Trophoblast cell (in vitro differentiated cells and primary cell): ENCODE measurements around the gene AMN.

Source experiments
- DNase-seq, 2 donors: peaks; one replicate each; pipeline ENCODE4 v3.0.0-alpha.2; 2016
- H2AFZ ChIP-seq: 2 replicates; pipeline ENCODE4 v1.6.1; 2013; ENCODE audit warnings: low read length, moderate library complexity, mild to moderate bottlenecking; ENCODE audit not compliant: insufficient read depth, poor library complexity
- H2AK5ac ChIP-seq: 2 replicates; pipeline ENCODE4 v1.6.1; 2013; ENCODE audit warnings: mild to moderate bottlenecking, low read length
- H2BK120ac ChIP-seq: 2 replicates; pipeline ENCODE4 v1.6.1; 2013; ENCODE audit warnings: low read length, mild to moderate bottlenecking, moderate library complexity; ENCODE audit not compliant: insufficient read depth, poor library complexity
- H2BK12ac ChIP-seq: 2 replicates; pipeline ENCODE4 v1.6.1; 2013; ENCODE audit warnings: mild to moderate bottlenecking, low read length, moderate library complexity
- H2BK5ac ChIP-seq: 2 replicates; pipeline ENCODE4 v1.6.1; 2013; ENCODE audit warnings: low read length, low read depth, moderate library complexity, mild to moderate bottlenecking; ENCODE audit not compliant: poor library complexity
- H3K14ac ChIP-seq: 2 replicates; pipeline ENCODE4 v1.6.1; 2013; ENCODE audit warnings: mild to moderate bottlenecking, low read length
- H3K18ac ChIP-seq: 2 replicates; pipeline ENCODE4 v1.6.1; 2013; ENCODE audit warnings: mild to moderate bottlenecking, low read length
- H3K23ac ChIP-seq: 2 replicates; pipeline ENCODE4 v1.6.1; 2013; ENCODE audit warnings: low read length
- H3K27ac ChIP-seq: 2 replicates; pipeline ENCODE4 v1.5.1; 2013; ENCODE audit warnings: low read depth, mild to moderate bottlenecking, inconsistent platforms, low read length, moderate library complexity
- H3K27me3 ChIP-seq: 2 replicates; pipeline ENCODE4 v1.6.1; 2013; ENCODE audit warnings: inconsistent platforms, mild to moderate bottlenecking, low read length, moderate library complexity; ENCODE audit not compliant: insufficient read depth
- H3K36me3 ChIP-seq, 2 experiments: 1 replicate in 1 of 2; 2 replicates in 1 of 2; pipeline ENCODE4 v1.6.1; 2013; ENCODE audit warnings: low read length in 2 of 2, mild to moderate bottlenecking in 2 of 2, moderate library complexity in 1 of 2; ENCODE audit not compliant: insufficient read depth in 2 of 2, control insufficient read depth in 1 of 2
- H3K4ac ChIP-seq: 2 replicates; pipeline ENCODE4 v1.6.1; 2013; ENCODE audit warnings: low read depth, mild to moderate bottlenecking, low read length, moderate library complexity
- H3K4me1 ChIP-seq, 2 experiments: 1 replicate in 1 of 2; 2 replicates in 1 of 2; pipeline ENCODE4 v1.6.1; 2013; ENCODE audit warnings: low read length in 2 of 2, mild to moderate bottlenecking in 2 of 2, moderate library complexity in 1 of 2; ENCODE audit not compliant: insufficient read depth in 2 of 2, control insufficient read depth in 1 of 2
- H3K4me2 ChIP-seq: 2 replicates; pipeline ENCODE4 v1.6.1; 2013; ENCODE audit warnings: inconsistent platforms, mild to moderate bottlenecking, low read length, moderate library complexity
- H3K4me3 ChIP-seq: 2 replicates; pipeline ENCODE4 v1.5.1; 2013; ENCODE audit warnings: mild to moderate bottlenecking, low read depth, low read length, inconsistent platforms
- H3K79me1 ChIP-seq: one replicate; pipeline ENCODE4 v1.6.1; 2013; ENCODE audit warnings: low read length
- H3K79me2 ChIP-seq: 2 replicates; pipeline ENCODE4 v1.6.1; 2013; ENCODE audit warnings: low read length, mild to moderate bottlenecking; ENCODE audit not compliant: control insufficient read depth, insufficient read depth, poor library complexity
- H3K9ac ChIP-seq: 2 replicates; pipeline ENCODE4 v1.6.1; 2013; ENCODE audit warnings: mild to moderate bottlenecking, low read length
- H3K9me3 ChIP-seq: 2 replicates; pipeline ENCODE4 v1.6.1; 2013; ENCODE audit warnings: low read depth, mild to moderate bottlenecking, control low read depth, inconsistent platforms, low read length; ENCODE audit not compliant: insufficient read depth
- H4K12ac ChIP-seq: 2 replicates; pipeline ENCODE4 v1.6.1; 2013; ENCODE audit warnings: low read depth, mild to moderate bottlenecking, low read length, moderate library complexity
- H4K8ac ChIP-seq: 2 replicates; pipeline ENCODE4 v1.6.1; 2013; ENCODE audit warnings: low read depth, mild to moderate bottlenecking, low read length, moderate library complexity
- H4K91ac ChIP-seq: one replicate; pipeline ENCODE4 v1.6.1; 2013; ENCODE audit warnings: low read depth, mild to moderate bottlenecking, low read length, moderate library complexity
- WGBS: extraction: QIAGEN DNeasy Blood & Tissue Kit; methylation state at CpG from one replicate; pipeline ENCODE4 v1.1.7; 2013; ENCODE audit warnings: missing lambda C conversion rate; ENCODE audit not compliant: insufficient read length, insufficient coverage; ENCODE audit errors: extremely low coverage; 5-methylcytosine and 5-hydroxymethylcytosine counted together

AMN gene

DNA sequence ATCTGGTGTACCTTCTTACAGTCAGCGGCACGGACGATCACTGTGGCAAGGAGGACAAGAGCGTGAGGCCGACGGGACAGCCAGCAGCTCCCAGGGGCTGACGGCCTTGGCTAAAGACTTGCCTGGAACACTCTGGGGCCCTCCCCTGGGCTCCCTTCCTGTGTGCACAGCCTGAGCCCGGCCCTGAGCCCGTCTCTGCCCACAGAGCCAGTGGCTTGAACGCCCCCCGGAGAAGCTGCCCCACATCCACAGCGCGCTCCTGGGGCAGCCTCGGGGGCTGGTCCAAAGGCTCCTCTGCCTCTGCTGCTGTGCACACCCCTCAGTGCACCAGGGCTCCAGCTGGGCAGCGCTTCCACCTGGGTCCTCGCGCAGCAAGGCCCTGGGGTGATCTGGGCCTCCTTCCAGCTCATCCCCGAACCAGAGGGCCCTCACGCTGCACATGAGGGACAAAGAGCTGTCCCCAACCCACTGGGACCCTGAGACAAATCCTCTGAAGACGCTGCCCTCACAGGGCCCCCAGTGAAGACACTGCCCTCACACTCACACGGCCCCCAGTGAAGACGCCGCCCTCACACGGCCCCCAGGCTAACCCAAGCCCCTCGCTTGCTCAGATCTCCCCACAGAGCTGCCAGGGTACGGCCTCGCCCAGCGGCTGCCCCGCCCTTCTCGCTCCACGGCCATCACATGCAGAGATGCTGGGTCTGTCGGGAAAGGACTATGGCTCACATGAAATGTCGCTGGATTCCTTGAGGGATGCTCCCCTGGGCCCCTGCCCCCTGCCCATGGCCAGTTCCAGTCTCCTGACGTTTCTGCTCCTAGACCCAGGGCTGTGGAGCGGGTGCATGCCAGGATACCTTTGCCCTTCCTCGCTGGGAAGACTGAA, 22.2 kb downstream of the AMN start:
- H3K9me3 ChIP-seq = no peaks in the 10 kb centered on the region
- H3K14ac ChIP-seq = no peak overlapping the region
- no peak overlapping the region for H2BK5ac ChIP-seq
- H4K12ac ChIP-seq = no peak overlapping the region
- no peak overlapping the region for H2BK120ac ChIP-seq
- H3K79me2 ChIP-seq = no peaks in the 10 kb centered on the region
- no peak overlapping the region for H3K4ac ChIP-seq
- no peak overlapping the region for H3K23ac ChIP-seq
- H3K4me3 ChIP-seq = no peak overlapping the region
- H3K27me3 ChIP-seq = no peaks in the 10 kb centered on the region
- H4K91ac ChIP-seq = no peak overlapping the region
- no peak overlapping the region for H3K9ac ChIP-seq
- no peak overlapping the region for H2AK5ac ChIP-seq
- H2BK12ac ChIP-seq = no peak overlapping the region
- H3K79me1 ChIP-seq = no peaks in the 10 kb centered on the region
- WGBS = no CpG with 5 or more reads among the region's 36 CpGs
- no peak overlapping the region for H2AFZ ChIP-seq
- H3K18ac ChIP-seq = no peak overlapping the region
- H4K8ac ChIP-seq = no peak overlapping the region
- no peak overlapping the region for H3K27ac ChIP-seq
- DNase-seq = no peak
- no peaks in the 10 kb centered on the region for H3K4me1 ChIP-seq
- peaks cover 83 to 86% of the 10 kb centered on the region in 2 experiments for H3K36me3 ChIP-seq
- H3K4me2 ChIP-seq = no peak overlapping the region

DNA sequence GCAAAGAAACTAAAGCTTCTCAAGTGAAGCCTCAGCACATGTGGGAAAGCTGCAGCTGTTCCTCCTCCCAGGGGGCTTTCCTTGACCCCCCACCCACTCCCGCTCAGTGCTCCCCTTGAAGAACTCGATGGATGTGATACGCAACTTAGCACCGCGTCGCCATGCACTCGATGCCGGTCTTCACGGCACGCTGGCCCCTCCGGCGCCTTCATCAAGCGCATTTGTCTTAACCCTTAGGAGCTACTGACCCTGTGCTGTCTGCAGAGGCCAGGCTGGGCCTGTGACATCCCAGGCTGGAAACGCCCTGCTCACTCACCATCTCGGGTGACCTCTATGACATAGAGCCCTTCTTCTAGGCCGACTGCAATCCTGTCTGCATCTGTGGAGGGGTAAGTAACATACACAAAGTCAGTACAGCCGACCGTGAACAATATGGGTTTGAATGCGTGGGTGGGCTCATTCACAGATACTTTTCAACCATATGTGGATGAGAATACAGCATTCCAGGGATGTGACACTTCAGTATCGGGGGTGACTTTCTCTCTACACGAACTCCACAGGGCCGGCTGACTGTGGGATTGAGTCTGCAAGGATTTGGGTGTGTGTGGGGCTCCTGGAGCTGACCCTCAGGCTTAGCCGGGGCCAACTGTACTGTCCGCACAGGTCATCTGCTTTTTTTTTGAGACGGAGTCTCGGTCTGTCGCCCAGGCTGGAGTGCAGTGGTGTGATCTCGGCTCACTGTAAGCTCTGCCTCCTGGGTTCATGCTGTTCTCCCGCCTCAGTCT, 23.1 kb downstream of the AMN start:
- WGBS = no CpG with 5 or more reads among the region's 29 CpGs

DNA sequence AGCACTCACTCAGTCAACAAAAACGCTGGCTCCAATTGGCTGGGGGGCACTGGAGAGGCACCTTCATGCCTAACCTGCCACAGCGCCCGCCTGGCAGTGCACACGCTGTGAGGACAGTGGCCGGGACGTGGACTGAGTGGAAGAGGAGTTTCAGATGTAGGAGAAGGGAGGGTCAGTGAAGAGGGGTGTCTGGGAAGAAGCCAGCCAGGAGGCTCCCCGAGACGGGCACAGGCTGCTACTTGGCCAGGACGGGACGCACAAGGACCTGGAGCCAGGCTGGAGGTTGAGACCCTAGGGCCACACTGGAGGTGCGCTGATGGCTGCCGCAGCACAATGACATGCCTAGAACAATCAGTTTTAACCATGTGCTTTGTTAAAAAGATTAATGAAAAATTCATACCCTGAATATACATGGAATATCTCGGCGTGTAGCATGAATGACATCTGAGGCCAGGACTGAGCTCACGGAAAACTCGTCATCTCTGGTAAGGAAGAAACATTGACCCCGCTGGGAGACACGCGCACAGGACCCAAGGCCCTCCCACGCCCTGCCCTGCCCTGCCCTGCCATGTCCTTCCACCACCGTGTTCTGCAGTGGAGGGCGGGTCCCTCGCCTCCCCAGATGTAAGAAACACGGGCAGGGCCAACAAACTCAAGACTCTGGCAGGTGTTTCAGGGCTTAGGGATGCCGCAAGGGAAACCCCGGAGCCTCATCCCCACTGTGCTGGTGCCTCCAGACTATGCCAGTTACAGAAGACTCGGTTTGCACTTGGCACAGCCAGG, 25.0 kb downstream of the AMN start:
- Histone ChIP-seq H2BK5ac (no peak overlapping the region), H3K79me1 (no peaks in the 10 kb centered on the region), H3K27ac (no peak overlapping the region), H3K14ac (no peak overlapping the region), H3K23ac (no peak overlapping the region), H2BK12ac (no peak overlapping the region), H3K18ac (no peak overlapping the region), H3K4me2 (no peak overlapping the region), H3K36me3 (peaks cover 83 to 86% of the 10 kb centered on the region in 2 experiments), H3K9me3 (no peaks in the 10 kb centered on the region), H2BK120ac (no peak overlapping the region), H4K8ac (no peak overlapping the region), H3K9ac (no peak overlapping the region), H3K4me3 (no peak overlapping the region), H4K91ac (no peak overlapping the region), H3K4ac (no peak overlapping the region), H3K27me3 (no peaks in the 10 kb centered on the region), H3K79me2 (no peaks in the 10 kb centered on the region), H3K4me1 (no peaks in the 10 kb centered on the region), H2AK5ac (no peak overlapping the region), H4K12ac (no peak overlapping the region), H2AFZ (no peak overlapping the region)
- no peak for DNase-seq
- WGBS = no CpG with 5 or more reads among the region's 27 CpGs

More for the DNA sequence above, 23.1 kb downstream of the AMN start:
- H3K27ac ChIP-seq = no peak overlapping the region
- H3K4me2 ChIP-seq = no peak overlapping the region
- no peak overlapping the region for H3K18ac ChIP-seq
- H3K4me1 ChIP-seq = no peaks in the 10 kb centered on the region
- H4K8ac ChIP-seq = no peak overlapping the region
- no peak overlapping the region for H3K4me3 ChIP-seq
- H3K79me2 ChIP-seq = no peaks in the 10 kb centered on the region
- no peaks in the 10 kb centered on the region for H3K79me1 ChIP-seq
- H3K9me3 ChIP-seq = no peaks in the 10 kb centered on the region
- no peak overlapping the region for H2BK12ac ChIP-seq
- H2AFZ ChIP-seq = no peak overlapping the region
- H3K23ac ChIP-seq = no peak overlapping the region
- no peak overlapping the region for H2BK120ac ChIP-seq
- H4K12ac ChIP-seq = no peak overlapping the region
- H2AK5ac ChIP-seq = no peak overlapping the region
- H3K4ac ChIP-seq = no peak overlapping the region
- H3K27me3 ChIP-seq = no peaks in the 10 kb centered on the region
- no peak for DNase-seq
- peaks cover 85 to 88% of the 10 kb centered on the region in 2 experiments for H3K36me3 ChIP-seq
- no peak overlapping the region for H3K14ac ChIP-seq
- H4K91ac ChIP-seq = no peak overlapping the region
- no peak overlapping the region for H2BK5ac ChIP-seq
- no peak overlapping the region for H3K9ac ChIP-seq

DNA sequence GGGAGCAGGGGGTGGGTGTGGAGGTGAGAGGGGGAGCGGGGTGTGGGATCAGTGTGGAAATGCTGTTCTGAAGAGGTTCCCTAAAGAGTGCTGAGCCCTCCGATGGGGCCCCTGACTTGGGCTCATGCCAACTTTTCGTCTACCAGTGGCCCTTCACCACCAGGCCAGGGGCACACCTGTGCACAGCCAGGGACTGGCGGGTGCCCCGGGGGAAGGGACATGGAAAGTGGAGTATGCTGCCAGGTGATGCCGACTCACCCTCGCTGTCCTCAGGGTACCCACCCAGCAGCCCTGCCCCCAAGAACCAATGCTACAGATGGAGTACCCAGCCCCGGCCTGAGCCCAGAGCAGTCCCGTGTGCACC, 26.2 kb downstream of the AMN start:
- H4K12ac ChIP-seq = no peak overlapping the region
- no peak overlapping the region for H2AK5ac ChIP-seq
- no peak overlapping the region for H2BK5ac ChIP-seq
- WGBS = no CpG with 5 or more reads among the region's 9 CpGs
- H2AFZ ChIP-seq = no peak overlapping the region
- no peak overlapping the region for H2BK120ac ChIP-seq
- no peak overlapping the region for H2BK12ac ChIP-seq
- H3K79me2 ChIP-seq = no peaks in the 10 kb centered on the region
- H4K8ac ChIP-seq = no peak overlapping the region
- H3K27me3 ChIP-seq = no peaks in the 10 kb centered on the region
- H3K9ac ChIP-seq = no peak overlapping the region
- no peaks in the 10 kb centered on the region for H3K4me1 ChIP-seq
- H3K79me1 ChIP-seq = no peaks in the 10 kb centered on the region
- H3K4me3 ChIP-seq = no peak overlapping the region
- no peak overlapping the region for H4K91ac ChIP-seq
- H3K18ac ChIP-seq = no peak overlapping the region
- H3K9me3 ChIP-seq = no peaks in the 10 kb centered on the region
- H3K23ac ChIP-seq = no peak overlapping the region
- H3K14ac ChIP-seq = no peak overlapping the region
- no peak overlapping the region for H3K27ac ChIP-seq
- H3K4me2 ChIP-seq = no peak overlapping the region
- no peak for DNase-seq
- peaks cover 86 to 88% of the 10 kb centered on the region in 2 experiments for H3K36me3 ChIP-seq
- no peak overlapping the region for H3K4ac ChIP-seq
